HG02870 (cell line): Measurements from ENCODE around the gene LAMC1.

ENCODE experiments used
- ATAC-seq: cut with Tn5 transposase; IDR thresholded peaks from one replicate; pipeline ENCODE4 v1.9.1; 2021; ENCODE audit warnings: mild to moderate bottlenecking, moderate library complexity; ENCODE audit not compliant: unreplicated experiment

Gene LAMC1

DNA sequence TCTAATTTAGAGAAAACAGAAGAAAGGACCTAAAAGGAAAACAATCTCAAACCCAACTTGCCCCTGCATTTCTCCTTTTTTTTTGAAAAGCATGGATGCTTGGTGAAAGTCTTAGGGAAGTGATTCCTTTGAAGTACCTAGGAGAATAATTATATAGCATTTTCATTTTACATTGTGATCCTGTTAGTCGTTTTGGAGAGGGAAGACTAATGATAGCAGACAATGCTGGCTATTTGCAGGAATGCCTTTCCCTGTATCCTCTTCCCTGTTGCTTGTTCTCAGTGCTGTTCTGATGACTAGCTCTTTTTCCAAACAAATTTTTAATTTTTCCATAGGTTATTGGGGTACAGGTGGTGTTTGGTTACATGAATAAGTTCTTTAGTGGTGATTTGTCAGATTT is 53.9 kb downstream of the LAMC1 start:
- ATAC-seq, result no peak

DNA sequence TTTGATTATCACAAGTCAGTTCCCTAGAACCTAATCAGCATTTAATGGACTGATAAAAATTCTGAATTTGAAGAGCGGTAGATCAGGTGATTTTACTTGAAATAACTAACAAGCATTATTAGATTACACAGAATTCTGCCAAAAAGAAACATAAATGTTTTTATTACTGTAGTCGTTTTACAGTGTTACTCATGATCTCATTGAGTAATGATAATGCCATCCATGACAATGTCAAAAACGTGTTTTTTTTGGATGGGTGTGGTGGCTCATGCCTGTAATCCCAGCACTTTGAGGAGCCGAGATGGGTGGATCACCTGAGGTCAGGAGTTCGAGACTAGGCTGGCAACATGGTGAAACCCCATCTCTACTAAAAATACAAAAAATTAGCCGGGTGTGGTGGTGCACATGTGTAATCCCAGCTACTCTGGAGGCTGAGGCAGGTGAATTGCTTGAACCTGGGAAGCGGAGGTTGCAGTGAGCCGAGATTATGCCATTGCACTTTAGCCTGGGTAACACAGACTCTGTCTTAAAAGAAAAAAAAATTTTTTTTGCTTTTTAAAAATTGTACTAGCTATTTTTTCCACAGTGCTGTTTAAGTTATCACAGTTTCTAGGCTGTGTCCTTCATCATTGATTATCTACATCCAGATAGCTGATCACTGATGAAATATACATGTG is 56.6 kb downstream of the LAMC1 start:
- no peak for ATAC-seq

GRCh38 chr1:183080406-183080805 is 57.2 kb downstream of the LAMC1 start:
- ATAC-seq, result no peak

DNA sequence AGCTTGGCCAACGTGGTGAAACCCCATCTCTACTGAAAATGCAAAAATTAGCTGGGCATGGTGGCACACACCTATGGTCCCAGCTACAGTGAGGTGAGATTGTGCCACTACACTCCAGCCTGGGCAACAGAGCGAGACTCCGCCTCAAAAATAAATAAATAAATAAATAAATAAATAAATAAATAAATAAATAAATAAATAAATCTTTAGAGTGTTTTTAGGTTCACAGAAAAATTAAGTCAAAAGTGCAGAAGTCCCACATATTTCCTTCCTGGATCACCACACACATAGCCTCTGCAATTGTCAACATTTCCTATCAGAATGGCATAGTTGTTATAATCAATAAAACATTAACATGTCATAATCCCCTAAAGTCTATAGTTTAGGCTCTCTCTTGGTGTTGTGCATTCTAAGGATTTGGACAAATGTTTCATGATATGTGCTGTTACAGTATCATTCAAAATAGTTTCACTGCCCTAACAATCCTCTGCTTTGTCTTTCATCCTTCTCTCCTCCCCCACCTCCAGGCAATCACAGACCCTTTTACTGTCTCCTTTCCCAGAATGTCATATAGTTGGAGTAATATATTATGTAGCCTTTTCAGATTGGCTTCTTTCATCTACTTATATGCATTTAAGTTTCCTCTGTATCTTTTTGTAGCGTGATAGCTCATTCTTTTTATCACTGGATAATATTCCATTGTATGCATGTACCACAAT is 58.3 kb downstream of the LAMC1 start:
- no peak for ATAC-seq

- no peak for ATAC-seq
These were observed 59.4 kb downstream of the LAMC1 start for GRCh38 chr1:183082650-183083049.

- ATAC-seq, result no peak
These were observed 63.8 kb downstream of the LAMC1 start for GRCh38 chr1:183087001-183087400.

GRCh38 chr1:183089025-183089639 is 65.9 kb downstream of the LAMC1 start:
- ATAC-seq, result no peak

DNA sequence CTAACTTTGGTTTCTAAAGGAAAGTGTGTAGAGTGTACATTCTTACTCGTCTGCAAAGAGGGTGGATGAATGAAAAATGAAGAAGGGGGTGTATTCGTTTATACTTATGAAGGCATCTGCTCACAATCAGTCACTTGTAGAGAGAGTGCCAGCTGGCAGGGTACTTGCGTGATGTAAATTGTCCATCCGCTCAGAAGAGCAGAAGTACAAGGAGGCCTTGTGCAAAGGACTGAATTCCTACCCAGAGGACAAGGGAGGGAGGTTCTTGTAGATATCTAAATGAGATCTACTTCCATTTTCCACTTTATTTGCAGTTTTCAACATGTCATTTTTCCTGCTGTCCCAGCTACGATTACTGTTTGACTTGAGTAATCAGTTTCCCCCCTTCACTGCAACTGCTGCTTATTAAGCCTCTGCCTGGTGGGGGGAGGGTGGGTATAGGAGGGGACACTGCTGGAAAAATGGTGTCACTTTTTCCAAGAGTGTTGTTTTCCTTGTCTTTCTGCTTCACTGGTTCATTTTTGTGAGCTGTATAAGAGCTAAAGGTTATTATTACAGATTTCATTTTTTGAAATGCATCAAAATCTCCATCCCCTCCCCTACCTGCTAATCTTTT is 67.3 kb downstream of the LAMC1 start:
- ATAC-seq, result no peak

- ATAC-seq, result no peak
These were observed 68.0 kb downstream of the LAMC1 start for GRCh38 chr1:183091181-183091580.

GRCh38 chr1:183092350-183092749 is 69.1 kb downstream of the LAMC1 start:
- ATAC-seq, result no peak

- ATAC-seq, result no peak
These were observed 69.9 kb downstream of the LAMC1 start for GRCh38 chr1:183093066-183093668.

GRCh38 chr1:183093786-183094298 is 70.6 kb downstream of the LAMC1 start:
- no peak for ATAC-seq

DNA sequence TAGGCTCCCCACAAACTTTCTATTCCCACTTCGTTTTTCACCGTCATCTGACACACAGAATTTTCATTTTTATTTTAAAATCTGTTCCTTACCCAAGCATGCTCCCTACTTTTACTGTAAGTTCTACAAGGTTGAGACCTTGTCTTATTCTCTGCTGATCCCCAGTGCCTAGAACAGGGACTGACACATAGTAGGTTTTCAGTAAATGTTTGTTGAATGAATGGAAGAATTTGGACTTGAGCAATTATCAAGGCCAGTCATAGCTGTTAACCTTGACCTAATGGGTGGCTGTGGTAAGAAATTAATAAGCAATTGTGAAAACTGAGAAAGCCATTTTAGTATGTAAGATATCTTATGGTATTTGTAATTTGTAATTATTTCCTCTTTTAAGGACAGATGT is 71.1 kb downstream of the LAMC1 start:
- ATAC-seq, result no peak

GRCh38 chr1:183096351-183096750 is 73.1 kb downstream of the LAMC1 start:
- no peak for ATAC-seq

DNA sequence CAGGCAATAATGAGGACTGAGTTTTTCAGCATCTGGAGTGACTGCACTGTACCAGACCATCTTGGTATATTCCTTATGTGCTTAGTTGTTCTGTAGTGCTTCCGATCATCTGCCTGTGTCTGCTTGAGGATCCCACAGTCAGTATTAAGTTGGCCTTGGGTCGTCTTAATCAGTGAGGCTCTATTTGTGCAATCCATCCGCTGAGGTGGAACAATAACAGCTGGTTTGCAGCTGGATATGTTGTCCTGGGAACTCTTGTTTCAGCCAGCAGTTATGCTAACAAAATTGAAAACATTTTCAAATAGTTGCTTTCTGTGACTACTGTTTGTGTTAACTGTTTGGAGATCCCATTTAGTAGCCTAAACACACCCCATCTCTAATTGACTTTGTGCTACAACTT is 73.7 kb downstream of the LAMC1 start:
- ATAC-seq, result no peak

DNA sequence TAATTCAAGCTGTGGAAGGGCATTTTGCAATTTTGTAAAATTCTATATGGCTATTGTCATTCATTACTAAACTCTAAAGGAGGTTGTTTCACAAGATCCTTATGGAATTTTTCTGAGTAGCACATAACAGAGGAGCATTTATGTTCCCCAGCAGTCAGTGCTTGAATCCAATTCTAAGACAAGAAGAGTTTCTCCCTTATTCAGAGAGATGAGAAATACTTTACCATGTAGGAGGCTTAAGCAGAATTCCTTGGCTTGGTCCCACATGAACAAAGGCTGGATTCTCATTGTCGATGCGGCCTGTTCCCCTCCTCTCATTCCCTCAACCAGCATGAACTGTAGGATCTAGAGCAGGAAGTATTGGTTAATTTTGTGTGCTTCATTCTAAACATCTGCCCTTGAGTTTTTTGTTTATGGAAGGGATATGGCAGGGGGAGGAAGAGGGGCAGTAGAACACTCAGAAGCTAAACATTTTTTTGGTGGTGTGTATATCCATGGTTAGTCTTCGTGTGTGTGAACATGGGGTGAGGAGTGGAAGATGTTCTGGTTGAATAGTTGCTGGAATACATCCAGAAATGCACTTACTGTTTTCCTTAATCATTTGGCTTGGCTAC is 74.3 kb downstream of the LAMC1 start:
- ATAC-seq, result no peak

- ATAC-seq, result no peak
These were observed 75.1 kb downstream of the LAMC1 start for GRCh38 chr1:183098317-183098716.

DNA sequence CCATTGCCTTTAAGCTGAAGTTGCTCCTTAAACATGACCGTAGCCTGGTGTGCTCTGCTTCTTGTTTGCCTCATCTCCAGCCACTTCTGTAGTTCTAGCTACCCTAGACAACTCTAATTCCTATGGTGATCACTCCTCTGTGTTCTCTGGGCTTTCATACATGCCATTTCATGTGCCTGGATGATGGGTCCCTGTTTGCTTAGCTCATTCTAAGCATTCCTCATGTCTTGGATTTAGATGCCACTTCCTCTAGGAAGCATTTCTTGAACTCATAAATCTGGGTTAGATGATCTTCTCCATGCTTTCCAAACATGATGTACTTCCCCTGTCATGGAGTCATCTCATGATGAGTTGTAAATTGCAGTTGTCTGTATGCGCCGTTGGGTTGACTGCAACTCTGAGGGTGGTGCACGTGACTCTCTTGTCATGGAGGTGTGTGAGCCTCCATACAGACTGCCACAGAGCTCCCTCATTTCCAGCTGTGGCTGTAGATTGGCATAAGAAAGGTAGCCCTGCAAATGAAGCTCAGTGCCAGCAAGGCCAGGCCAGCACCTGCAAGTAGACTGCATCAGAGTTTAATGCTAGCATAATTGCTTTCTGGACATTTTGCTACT is 77.2 kb downstream of the LAMC1 start:
- ATAC-seq, result no peak

DNA sequence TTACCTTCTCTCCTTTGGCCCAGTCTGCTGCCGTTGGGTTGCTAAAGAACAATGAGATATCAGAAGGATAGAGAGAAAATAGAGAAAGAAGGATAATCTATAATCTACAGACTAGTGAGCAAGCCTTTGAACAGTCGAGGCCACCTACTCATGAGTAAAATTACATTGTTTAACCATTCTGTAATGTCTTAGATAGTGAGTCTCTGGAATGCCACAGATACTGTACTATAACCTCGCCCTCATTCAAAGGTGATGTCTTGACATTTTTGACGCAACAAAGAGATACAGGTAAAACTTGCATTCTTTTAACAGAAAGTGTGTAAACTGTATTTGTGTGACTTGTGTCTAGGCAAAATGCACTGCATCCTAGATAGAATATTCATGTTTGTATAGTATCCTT is 77.9 kb downstream of the LAMC1 start:
- no peak for ATAC-seq

- no peak for ATAC-seq
These were observed 78.6 kb downstream of the LAMC1 start for GRCh38 chr1:183101841-183102276.
